ENCODE results near the gene NPPB.

NPPB gene

DNA sequence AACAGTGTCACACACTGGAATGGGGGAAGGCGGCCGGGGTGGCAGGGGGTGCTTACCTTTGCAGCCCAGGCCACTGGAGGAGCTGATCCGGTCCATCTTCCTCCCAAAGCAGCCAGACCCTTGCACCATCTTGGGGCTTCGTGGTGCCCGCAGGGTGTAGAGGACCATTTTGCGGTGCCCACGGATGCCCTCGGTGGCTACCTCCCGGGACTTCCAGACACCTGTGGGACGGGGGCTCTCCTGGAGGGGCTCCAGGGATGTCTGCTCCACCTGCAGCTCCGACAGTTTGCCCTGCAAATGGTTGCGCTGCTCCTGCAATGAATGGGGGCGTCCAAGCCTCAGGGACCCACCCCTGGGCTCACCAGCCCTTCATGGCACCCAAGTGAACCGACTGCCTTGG is 587 bp downstream of the NPPB start:
- Histone ChIP-seq H3K36me3 (ENCODE audit: control insufficient read depth, insufficient read depth, low read length) (no peaks in the 10 kb centered on the region), H3K27me3 (ENCODE audit: control insufficient read depth, insufficient read depth, low read length, poor library complexity, severe bottlenecking) (peaks cover 39% of the 10 kb centered on the region), H3K4me1 (ENCODE audit: control insufficient read depth, insufficient read depth, low read length) (peaks cover 6% of the 10 kb centered on the region), H3K4me3 (ENCODE audit: insufficient read depth, low read depth, low read length) (no peak overlapping the region), H3K27ac (ENCODE audit: insufficient read depth, low read depth, low read length, poor library complexity, severe bottlenecking) (no peak overlapping the region), H3K9me3 (ENCODE audit: control insufficient read depth, low read length) (no peaks in the 10 kb centered on the region)
- WGBS, 2 experiments: 86 to 88% methylated on average over 14 of the region's 14 CpGs

DNA sequence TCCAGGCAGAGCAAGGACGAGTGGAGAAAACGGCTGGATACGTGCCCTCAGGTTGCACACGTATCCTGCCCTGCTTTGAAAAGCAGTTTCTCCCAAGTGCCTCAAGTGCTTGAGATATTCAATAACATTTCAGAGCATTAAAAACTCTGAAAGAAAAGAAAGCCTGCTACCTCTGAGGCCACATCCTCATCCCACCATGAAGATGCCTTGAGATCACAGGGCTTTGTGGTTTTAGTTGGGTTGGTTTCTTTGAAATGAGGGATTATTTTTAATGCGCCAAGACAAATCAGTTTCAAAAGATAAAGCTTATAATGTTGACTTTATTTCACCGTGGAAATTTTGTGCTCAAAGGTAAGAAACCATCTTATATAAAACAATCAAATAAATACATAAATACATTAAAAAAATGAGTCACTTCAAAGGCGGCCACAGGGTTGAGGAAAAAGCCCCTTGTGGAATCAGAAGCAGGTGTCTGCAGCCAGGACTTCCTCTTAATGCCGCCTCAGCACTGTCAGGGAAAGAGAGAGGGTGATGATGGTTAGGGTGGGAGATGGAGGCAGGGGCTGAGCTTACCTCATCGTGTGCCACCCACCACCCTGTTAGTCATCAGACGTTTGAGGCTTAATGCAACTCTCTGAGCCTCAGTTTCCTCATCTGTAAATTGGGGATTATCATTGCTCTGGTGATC is 1.4 kb downstream of the NPPB start:
- Histone ChIP-seq H3K9me3 (ENCODE audit: control insufficient read depth, low read length) (no peaks in the 10 kb centered on the region), H3K27me3 (ENCODE audit: control insufficient read depth, insufficient read depth, low read length, poor library complexity, severe bottlenecking) (peaks cover 39% of the 10 kb centered on the region), H3K4me1 (ENCODE audit: control insufficient read depth, insufficient read depth, low read length) (peaks cover 6% of the 10 kb centered on the region), H3K4me3 (ENCODE audit: insufficient read depth, low read depth, low read length) (no peak overlapping the region), H3K36me3 (ENCODE audit: control insufficient read depth, insufficient read depth, low read length) (no peaks in the 10 kb centered on the region), H3K27ac (ENCODE audit: insufficient read depth, low read depth, low read length, poor library complexity, severe bottlenecking) (no peak overlapping the region)
- WGBS, 2 experiments: 56 to 67% methylated on average over 8 to 9 of the region's 10 CpGs

DNA sequence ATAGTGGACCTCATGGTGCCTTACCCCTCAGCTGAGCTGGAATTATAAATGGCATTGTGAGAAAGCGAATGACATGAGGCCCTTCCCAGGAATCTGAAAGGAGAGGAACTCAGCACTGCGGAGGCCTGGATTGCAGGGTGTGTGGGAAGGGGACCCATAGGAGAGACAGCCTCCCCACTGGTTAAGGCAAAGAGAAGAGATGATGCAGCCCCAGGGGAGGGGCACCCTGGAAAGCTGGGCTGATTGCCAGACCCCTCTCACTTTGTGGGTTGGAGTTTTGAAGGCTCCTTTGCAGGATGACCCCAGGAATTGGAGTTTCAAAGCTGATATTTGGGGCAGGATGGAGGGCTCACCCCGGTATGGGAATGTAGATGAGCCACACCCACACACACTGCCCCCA is 2.0 kb downstream of the NPPB start:
- Histone ChIP-seq H3K27ac (ENCODE audit: insufficient read depth, low read depth, low read length, poor library complexity, severe bottlenecking) (no peak overlapping the region), H3K9me3 (ENCODE audit: control insufficient read depth, low read length) (no peaks in the 10 kb centered on the region), H3K27me3 (ENCODE audit: control insufficient read depth, insufficient read depth, low read length, poor library complexity, severe bottlenecking) (peaks cover 39% of the 10 kb centered on the region), H3K4me3 (ENCODE audit: insufficient read depth, low read depth, low read length) (no peak overlapping the region), H3K36me3 (ENCODE audit: control insufficient read depth, insufficient read depth, low read length) (no peaks in the 10 kb centered on the region), H3K4me1 (ENCODE audit: control insufficient read depth, insufficient read depth, low read length) (peaks cover 6% of the 10 kb centered on the region)
- 64% methylated on average over 3 of the region's 3 CpGs for WGBS, 2 experiments

DNA sequence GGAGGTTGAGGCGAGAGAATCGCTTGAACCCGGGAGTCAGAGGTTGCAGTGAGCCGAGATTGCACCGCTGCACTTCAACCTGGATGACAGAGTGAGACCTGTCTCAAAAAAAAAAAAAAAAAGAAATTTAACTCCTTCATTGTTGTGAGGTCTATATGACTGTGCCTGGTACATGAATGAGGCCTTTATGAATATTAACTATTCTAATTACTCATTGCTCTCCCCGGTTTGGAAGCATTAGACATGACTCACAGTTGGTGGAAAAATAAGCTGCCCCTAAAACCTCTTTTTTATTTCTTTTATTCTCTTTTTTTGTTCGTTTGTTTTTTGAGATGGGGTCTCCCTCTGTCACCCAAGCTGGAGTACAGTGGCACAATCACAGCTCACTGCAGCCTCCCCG is 3.3 kb downstream of the NPPB start:
- no peaks in the 10 kb centered on the region for H3K36me3 ChIP-seq (ENCODE audit: control insufficient read depth, insufficient read depth, low read length)
- no peak overlapping the region for H3K4me3 ChIP-seq (ENCODE audit: insufficient read depth, low read depth, low read length)
- 87 to 90% methylated on average over 8 of the region's 8 CpGs for WGBS, 2 experiments
- peaks cover 6% of the 10 kb centered on the region for H3K4me1 ChIP-seq (ENCODE audit: control insufficient read depth, insufficient read depth, low read length)
- H3K9me3 ChIP-seq (ENCODE audit: control insufficient read depth, low read length): no peaks in the 10 kb centered on the region
- no peak overlapping the region for H3K27ac ChIP-seq (ENCODE audit: insufficient read depth, low read depth, low read length, poor library complexity, severe bottlenecking)
- H3K27me3 ChIP-seq (ENCODE audit: control insufficient read depth, insufficient read depth, low read length, poor library complexity, severe bottlenecking): peaks cover 34% of the 10 kb centered on the region

DNA sequence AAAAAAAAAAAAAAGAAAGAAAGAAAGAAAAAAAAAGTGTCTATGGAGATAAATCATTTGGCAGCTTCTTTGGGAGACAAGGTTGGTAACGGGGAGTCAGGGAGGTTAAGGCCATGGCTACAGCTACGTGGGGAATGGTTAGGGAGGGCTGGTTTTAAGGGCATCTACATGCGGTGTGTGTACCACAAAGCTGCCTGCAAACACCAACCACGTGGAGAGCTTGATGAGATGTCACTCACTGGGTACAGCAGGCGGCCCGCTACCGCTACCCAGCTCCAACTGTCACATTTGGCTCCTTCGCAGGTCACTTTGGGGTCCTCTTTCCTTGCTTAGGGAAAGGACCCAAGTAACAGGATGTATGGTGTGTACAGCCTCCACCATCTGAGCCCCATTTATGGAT is 4.2 kb downstream of the NPPB start:
- 75 to 79% methylated on average over 8 of the region's 8 CpGs for WGBS, 2 experiments
- Histone ChIP-seq H3K4me3 (ENCODE audit: insufficient read depth, low read depth, low read length) (no peak overlapping the region), H3K27me3 (ENCODE audit: control insufficient read depth, insufficient read depth, low read length, poor library complexity, severe bottlenecking) (peaks cover 31% of the 10 kb centered on the region), H3K4me1 (ENCODE audit: control insufficient read depth, insufficient read depth, low read length) (peaks cover 6% of the 10 kb centered on the region), H3K9me3 (ENCODE audit: control insufficient read depth, low read length) (no peaks in the 10 kb centered on the region), H3K27ac (ENCODE audit: insufficient read depth, low read depth, low read length, poor library complexity, severe bottlenecking) (no peak overlapping the region), H3K36me3 (ENCODE audit: control insufficient read depth, insufficient read depth, low read length) (no peaks in the 10 kb centered on the region)

DNA sequence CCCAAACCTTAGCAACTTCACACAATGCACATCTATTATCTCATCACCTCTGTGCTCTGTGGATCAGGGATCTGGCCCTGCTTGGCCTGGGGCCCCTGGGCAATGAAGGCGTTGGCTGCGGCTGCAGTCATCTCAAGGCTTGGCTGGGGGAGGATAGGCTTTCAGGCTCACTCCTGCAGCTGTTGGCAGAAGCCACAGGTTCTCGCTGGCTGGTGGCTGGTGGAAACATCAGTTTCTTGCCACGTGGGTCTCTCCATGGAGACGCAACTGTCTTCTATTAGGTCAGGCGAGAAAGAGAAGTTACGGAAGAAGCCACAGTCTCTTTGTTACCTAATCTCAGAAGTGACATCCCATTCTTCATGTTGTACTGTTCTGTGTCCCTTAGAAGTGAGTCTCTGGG is 7.6 kb downstream of the NPPB start:
- 88 to 89% methylated on average over 7 of the region's 7 CpGs for WGBS, 2 experiments
- Histone ChIP-seq H3K27ac (ENCODE audit: insufficient read depth, low read depth, low read length, poor library complexity, severe bottlenecking) (no peak overlapping the region), H3K27me3 (ENCODE audit: control insufficient read depth, insufficient read depth, low read length, poor library complexity, severe bottlenecking) (no peaks in the 10 kb centered on the region), H3K4me1 (ENCODE audit: control insufficient read depth, insufficient read depth, low read length) (no peaks in the 10 kb centered on the region), H3K36me3 (ENCODE audit: control insufficient read depth, insufficient read depth, low read length) (no peaks in the 10 kb centered on the region), H3K4me3 (ENCODE audit: insufficient read depth, low read depth, low read length) (no peak overlapping the region), H3K9me3 (ENCODE audit: control insufficient read depth, low read length) (no peaks in the 10 kb centered on the region)

DNA sequence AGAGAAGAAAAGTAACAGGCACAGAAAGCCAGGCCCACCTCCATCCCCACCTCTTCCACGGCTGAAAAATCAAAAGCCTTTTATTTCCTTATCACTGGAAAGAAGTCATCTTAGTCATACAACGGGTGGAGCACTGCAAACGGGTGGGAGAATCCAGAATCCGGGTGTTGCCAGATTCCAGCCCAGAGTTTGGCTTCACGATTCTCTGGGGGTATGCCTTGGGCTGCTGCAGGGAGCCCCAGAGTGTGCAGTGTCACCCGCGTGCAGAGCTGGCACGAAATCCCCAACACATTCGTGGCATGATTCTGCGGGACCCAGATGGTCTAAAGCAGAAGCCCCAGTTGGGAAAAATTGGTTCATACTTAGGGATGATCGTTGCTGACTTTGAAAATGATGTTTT is 8.6 kb downstream of the NPPB start:
- H3K27me3 ChIP-seq (ENCODE audit: control insufficient read depth, insufficient read depth, low read length, poor library complexity, severe bottlenecking): no peaks in the 10 kb centered on the region
- H3K36me3 ChIP-seq (ENCODE audit: control insufficient read depth, insufficient read depth, low read length): no peaks in the 10 kb centered on the region
- 77 to 81% methylated on average over 11 of the region's 11 CpGs for WGBS, 2 experiments
- H3K4me3 ChIP-seq (ENCODE audit: insufficient read depth, low read depth, low read length): no peak overlapping the region
- no peak overlapping the region for H3K27ac ChIP-seq (ENCODE audit: insufficient read depth, low read depth, low read length, poor library complexity, severe bottlenecking)
- H3K9me3 ChIP-seq (ENCODE audit: control insufficient read depth, low read length): no peaks in the 10 kb centered on the region
- H3K4me1 ChIP-seq (ENCODE audit: control insufficient read depth, insufficient read depth, low read length): no peaks in the 10 kb centered on the region

DNA sequence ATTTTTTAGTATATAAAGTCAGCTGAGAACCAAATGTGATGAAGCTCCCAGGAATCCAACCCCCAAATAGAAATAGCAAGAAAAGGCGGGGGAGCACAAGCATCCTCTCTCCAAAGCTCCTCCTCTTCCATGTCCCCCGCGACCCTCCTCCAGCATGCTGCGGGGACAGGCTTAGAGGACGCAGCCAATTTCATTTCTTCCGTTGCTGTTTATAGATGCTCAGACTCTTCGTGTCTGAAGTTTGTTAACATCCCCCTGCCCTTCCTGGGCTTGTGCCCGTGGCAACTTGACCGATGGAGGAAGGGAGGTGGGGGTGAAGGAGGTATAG is 10.4 kb downstream of the NPPB start:
- Histone ChIP-seq H3K27ac (ENCODE audit: insufficient read depth, low read depth, low read length, poor library complexity, severe bottlenecking) (no peak overlapping the region), H3K9me3 (ENCODE audit: control insufficient read depth, low read length) (no peaks in the 10 kb centered on the region), H3K4me3 (ENCODE audit: insufficient read depth, low read depth, low read length) (no peak overlapping the region), H3K36me3 (ENCODE audit: control insufficient read depth, insufficient read depth, low read length) (peaks cover 8% of the 10 kb centered on the region), H3K27me3 (ENCODE audit: control insufficient read depth, insufficient read depth, low read length, poor library complexity, severe bottlenecking) (no peaks in the 10 kb centered on the region), H3K4me1 (ENCODE audit: control insufficient read depth, insufficient read depth, low read length) (no peaks in the 10 kb centered on the region)
- WGBS, 2 experiments: 90 to 93% methylated on average over 9 of the region's 9 CpGs

DNA sequence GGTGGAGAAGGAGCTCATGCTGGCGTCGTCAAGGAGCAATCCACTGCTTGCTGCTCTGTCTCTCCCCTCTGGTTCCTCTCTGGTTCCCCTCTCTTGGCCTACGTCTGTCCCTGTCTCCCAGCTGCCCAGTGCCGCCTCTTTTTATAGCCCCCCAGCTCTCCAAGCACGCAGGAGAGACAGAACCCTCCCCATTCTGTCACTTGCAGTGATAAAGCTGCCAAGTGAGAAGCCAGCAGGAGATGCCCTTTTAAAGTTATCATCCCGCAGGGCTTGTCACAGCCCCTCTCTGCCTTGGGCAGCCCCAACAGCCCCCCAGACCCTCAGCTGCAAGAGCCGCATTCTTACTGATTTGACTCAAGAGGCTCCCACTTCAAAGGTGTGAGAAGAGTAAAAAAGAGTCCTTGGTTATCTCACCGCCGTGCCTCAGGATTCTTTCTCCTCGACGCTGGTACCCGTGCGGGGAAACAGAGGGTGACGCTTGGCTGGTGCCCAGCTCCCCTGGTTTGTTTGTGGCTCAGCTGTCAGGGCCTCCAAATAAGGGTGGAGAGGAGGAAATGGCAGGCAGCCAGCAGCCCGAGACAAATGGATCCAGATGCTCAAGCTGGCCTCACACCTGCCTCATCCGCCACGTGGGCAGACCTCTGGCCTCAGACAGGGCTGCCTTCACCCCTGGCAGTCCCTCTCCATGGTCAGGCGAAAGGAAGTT is 10.9 kb downstream of the NPPB start, which contains the start of gene NPPA:
TSS of gene NPPA (minus strand) at position 117 of the 706 bp plus-strand sequence. CDS start at position 18, 99 bp downstream.
- no peak within 1 kb of the TSS for H3K27ac ChIP-seq (ENCODE audit: insufficient read depth, low read depth, low read length, poor library complexity, severe bottlenecking)
- peaks cover 9% of the 10 kb centered on the region for H3K36me3 ChIP-seq (ENCODE audit: control insufficient read depth, insufficient read depth, low read length)
- WGBS, 2 experiments: 90 to 91% methylated on average over 18 of the region's 18 CpGs
- H3K9me3 ChIP-seq (ENCODE audit: control insufficient read depth, low read length): no peaks in the 10 kb centered on the region
- H3K27me3 ChIP-seq (ENCODE audit: control insufficient read depth, insufficient read depth, low read length, poor library complexity, severe bottlenecking): no peaks in the 10 kb centered on the region
- H3K4me3 ChIP-seq (ENCODE audit: insufficient read depth, low read depth, low read length): no peak within 1 kb of the TSS
- no peaks in the 10 kb centered on the region for H3K4me1 ChIP-seq (ENCODE audit: control insufficient read depth, insufficient read depth, low read length)

DNA sequence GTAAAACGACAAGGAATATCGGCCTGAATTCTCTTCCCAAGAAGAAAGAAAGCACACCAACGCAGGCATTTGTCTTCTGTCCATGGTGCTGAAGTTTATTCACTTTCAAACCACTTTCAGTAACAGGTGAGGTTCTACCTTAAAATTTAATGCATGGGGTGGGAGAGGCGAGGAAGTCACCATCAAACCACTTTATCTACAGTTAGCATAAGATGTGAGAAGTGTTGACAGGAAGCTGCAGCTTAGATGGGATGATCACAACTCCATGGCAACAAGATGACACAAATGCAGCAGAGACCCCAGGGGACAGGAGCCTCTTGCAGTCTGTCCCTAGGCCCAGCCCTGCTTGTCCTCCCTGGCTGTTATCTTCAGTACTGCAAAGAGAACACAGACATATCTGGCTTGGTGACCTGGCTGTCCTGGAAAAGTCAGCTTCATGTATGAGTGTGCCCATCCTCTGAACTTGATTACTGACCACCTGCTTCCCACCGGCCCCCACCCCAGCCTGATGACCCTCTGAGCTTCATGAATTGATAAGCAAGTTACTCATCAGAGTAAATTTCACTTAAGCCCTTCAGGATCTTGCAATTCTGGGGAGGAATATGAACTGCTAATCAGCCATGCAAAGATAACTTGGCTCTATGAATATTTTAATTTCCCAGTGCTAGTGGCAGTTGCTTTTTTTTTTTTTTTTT is 13.0 kb downstream of the NPPB start:
- no peak overlapping the region for H3K4me3 ChIP-seq (ENCODE audit: insufficient read depth, low read depth, low read length)
- peaks cover 27% of the 10 kb centered on the region for H3K36me3 ChIP-seq (ENCODE audit: control insufficient read depth, insufficient read depth, low read length)
- no peaks in the 10 kb centered on the region for H3K27me3 ChIP-seq (ENCODE audit: control insufficient read depth, insufficient read depth, low read length, poor library complexity, severe bottlenecking)
- no peaks in the 10 kb centered on the region for H3K4me1 ChIP-seq (ENCODE audit: control insufficient read depth, insufficient read depth, low read length)
- H3K27ac ChIP-seq (ENCODE audit: insufficient read depth, low read depth, low read length, poor library complexity, severe bottlenecking): no peak overlapping the region
- WGBS, 2 experiments: 62 to 82% methylated on average over 4 to 5 of the region's 5 CpGs
- H3K9me3 ChIP-seq (ENCODE audit: control insufficient read depth, low read length): no peaks in the 10 kb centered on the region
